ENCODE measurements around the gene RDH13.
"Not testable (repeated sequence)": the region's sequence is repeated elsewhere in the genome, so short reads cannot be mapped to it uniquely, and the experiment has no call there.

RDH13 gene

GRCh38 chr19:55044771-55045716 lies 17.9 kb downstream of the RDH13 start:
- DNase-seq (ENCODE audit: low spot score): no peak

- no peak for DNase-seq (ENCODE audit: low spot score)
Observed at GRCh38 chr19:55044286-55044685, 18.7 kb downstream of the RDH13 start.

DNA sequence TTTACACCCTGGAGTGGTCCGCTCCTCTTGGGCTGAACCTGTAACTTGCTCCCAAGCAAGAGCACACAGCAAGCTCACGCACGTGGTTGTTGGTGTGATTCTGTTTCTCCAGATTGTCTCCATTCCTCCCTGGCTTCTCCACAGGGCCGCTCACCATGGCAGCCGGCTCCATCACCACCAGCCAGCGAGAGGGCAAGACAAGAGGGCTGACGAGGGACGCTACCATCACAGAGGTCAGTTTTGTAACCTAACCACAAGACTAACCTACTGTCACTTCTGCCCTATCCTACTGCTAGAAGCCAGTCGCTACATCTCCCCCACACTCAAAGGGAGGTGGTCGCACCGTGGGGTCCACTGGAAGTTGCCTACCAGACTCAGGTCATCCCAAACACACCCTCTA lies 20.3 kb downstream of the RDH13 start:
- no peak for DNase-seq (ENCODE audit: low spot score)

- no peak for DNase-seq (ENCODE audit: low spot score)
Observed at GRCh38 chr19:55042344-55042678, 20.6 kb downstream of the RDH13 start.

DNA sequence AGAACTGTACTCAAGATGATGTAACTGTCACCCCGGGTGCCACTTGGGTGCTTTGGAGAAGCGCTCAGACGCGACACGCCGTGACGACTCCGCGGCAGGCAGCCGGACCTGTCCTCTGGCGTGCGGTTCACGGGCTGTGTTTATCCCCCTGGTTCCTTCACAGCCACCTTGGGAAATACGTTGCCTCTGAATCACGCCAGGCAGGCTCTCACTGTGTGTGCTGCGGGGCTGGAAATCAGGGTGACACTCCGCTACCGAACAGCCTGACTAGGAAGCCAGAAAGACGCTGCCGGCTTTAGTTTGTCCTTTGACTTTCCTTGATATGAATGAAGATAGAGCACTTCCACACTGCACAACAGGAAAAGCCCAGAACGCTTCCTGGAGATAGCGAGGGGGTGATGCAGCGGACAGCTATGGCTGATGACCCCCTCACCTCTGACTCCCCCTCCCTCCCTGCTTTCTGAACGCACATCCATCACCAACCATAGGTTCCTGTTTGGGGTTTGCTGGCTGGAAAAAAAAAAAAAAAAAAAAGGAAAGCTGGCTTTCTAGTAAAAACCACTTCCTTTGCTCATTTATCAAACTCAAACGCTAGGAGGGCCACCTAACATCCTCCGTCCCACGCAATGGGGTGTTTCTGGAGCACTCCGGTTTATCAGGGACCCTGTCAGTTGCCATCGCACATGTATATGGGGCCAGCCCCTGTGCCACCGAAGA lies 21.2 kb downstream of the RDH13 start:
- no peak for DNase-seq (ENCODE audit: low spot score)

DNA sequence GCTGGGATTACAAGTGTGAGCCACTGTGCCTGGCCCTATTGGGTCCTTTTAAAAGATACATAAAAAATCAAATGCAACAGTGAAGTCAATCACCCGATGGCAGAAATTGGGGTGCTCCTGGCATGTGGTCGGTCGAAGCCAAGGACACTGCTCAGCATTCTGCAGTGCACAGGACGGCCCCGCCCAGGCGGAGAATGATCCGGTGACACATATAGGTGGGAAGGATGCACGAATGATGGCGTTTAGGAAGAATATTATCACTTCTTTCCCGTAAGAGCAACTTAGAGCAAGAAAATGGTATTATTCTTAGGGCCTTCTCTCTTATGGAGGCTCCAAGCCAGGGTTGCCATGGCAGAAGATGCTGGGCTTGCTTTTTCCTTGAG lies 21.7 kb downstream of the RDH13 start:
- DNase-seq (ENCODE audit: low spot score): no peak

DNA sequence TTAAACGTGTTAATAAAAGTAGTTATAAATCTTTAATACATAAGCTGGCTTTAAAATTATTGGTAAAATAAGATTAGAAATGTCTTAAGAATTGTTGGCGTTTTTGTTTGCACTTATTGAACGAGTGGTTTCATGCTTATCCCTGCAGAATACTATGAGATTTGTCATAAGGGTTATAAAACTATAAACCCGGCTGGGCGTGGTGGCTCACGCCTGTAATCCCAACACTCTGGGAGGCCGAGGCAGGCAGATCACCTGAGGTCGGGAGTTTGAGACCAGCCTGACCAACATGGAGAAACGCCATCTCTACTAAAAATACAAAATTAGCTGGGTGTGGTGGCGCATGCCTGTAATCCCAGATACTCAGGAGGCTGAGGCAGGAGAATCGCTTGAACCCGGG lies 22.3 kb downstream of the RDH13 start:
- not testable (repeated sequence) for DNase-seq (ENCODE audit: low spot score)

DNA sequence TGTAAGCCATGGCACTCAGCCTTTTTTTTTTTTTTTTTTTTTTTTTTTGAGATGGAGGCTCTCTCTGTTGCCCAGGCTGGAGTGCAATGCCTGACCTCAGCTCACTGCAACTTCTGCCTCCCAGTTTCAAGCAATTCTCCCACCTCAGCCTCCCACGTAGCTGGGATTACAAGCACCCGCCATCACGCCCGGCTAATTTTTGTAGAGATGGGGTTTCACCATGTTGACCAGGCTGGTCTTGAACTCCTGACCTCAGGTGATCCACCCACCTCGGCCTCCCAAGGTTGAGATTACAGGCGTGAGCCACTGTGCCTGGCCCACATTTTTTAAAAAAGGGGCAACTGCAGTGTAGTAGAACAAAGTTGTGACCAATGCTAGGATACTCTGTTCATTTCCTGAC lies 25.3 kb downstream of the RDH13 start:
- not testable (repeated sequence) for DNase-seq (ENCODE audit: low spot score)

- DNase-seq (ENCODE audit: low spot score): no peak
Observed at GRCh38 chr19:55036058-55036457, 26.9 kb downstream of the RDH13 start.

DNA sequence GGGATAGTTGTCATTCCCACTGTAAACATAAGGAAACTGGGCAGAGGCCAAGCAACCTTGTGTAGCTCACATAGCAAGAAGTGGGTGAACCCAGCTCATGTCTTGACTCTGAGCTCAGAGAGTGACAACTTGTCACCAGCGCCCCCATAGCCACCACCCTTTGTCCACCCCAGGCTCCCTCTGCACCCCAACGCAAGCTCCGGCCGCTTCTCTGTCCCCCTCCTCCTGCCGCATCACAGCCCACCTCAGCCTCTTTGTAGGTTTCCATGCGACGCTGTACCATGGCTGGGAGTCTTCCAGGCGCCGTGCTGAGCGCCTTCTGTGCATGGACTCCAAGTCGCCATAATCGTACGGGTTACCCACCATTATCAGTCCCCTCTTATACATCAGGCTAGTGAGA lies 28.2 kb downstream of the RDH13 start:
- no peak for DNase-seq (ENCODE audit: low spot score)

GRCh38 chr19:55032976-55033643 lies 29.8 kb downstream of the RDH13 start:
- not testable (repeated sequence) for DNase-seq (ENCODE audit: low spot score)

DNA sequence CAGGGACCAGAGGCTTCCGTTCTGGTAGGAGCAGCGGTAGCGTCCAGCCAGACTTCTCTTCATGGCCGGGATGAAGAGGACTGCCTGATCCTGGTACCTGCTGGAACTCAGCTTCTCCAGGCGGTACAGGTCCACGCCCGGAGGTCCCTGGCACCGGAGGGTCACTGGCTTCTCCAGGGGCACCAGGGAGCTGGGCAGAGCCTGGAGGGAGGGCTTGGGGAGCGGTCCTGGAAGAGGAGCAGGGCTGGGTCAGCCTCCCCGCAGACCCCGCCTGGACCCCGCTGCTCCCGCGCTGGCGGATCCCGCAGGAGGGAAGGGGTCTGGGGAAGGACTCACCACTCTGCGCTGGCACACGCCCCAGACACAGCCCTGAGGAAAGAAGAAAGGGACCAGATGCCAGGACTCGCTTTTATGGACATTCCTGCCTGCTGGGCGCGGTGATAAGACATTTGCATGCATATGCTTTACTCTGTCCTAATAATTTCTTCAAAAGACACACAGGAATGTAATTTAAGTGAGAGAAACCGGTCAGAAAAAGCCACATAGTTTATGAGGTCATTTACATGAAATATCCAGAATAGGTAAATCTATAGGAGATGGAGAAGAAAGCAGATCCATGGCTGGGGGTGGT lies 30.7 kb downstream of the RDH13 start:
- DNase-seq (ENCODE audit: low spot score): no peak

GRCh38 chr19:55031178-55031577 lies 31.8 kb downstream of the RDH13 start:
- DNase-seq (ENCODE audit: low spot score): no peak

- DNase-seq (ENCODE audit: low spot score): no peak
Observed at GRCh38 chr19:55028757-55029156, 34.2 kb downstream of the RDH13 start.

DNA sequence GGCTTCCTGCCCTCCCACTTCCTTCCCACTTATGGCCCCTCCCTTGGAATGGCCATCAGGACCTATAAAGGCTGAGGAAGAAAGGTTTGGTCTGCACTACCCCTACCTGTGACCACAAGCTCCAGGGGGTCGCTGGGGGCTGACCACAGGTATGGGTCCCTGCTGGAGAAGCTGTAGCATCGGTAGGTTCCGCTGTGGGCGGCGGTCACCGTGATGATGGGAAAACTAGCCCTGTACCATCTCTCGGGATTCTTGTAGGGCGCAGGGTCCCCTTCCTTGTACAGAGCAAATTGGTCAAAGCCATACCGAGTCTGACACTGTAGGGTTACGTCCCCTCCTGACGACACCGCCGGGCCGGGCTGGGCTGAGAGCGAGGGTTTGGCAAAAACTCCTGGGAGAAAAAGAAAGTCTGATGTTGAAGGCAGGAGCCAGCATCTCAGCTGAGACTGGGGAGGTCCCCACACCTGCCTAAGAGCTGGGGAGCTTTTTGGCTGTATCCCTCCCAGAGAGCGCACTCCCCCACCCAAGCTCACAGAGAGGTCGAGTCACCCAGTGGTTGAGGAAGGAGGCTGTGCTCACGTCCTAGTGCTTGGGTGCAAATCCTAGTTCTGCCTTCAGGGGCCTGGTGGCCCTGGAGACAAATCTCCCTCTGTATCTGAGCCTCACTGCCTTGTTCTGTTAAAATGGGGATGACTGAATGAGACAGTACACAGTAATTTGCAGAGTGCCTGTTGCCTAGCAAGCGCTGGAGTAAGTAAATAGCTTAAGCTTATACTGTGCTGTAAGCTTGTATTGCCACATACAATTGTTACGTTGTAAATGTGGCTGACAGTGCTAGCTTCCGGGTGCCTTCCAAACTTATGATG lies 35.2 kb downstream of the RDH13 start:
- no peak for DNase-seq (ENCODE audit: low spot score)

DNA sequence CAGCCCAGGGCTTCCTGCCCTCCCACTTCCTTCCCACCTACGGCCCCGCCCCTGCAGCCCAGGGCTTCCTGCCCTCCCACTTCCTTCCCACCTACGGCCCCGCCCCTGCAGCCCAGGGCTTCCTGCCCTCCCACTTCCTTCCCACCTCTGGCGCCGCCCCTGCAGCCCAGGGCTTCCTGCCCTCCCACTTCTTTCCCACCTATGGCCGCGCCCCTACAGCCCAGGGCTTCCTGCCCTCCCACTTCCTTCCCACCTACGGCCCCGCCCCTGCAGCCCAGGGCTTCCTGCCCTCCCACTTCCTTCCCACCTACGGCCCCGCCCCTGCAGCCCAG lies 35.8 kb downstream of the RDH13 start:
- not testable (repeated sequence) for DNase-seq (ENCODE audit: low spot score)

DNA sequence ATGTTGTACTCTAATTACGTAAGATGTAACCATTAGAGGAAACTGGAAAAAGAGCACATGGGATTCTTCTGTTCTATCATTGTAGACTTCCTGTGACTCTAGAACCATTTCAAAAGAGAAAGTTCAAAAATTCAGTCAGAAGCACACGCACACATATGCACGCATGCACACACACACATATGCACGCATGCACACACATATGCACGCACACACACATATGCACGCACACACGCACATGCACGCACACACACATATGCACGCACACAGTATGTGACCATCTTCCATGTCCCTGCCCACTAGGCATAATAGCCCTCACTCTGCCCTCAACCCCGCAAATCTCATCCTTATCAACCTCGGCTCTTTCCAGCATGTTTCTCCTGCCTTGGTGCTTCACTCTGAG lies 38.8 kb downstream of the RDH13 start:
- DNase-seq (ENCODE audit: low spot score): no peak

DNA sequence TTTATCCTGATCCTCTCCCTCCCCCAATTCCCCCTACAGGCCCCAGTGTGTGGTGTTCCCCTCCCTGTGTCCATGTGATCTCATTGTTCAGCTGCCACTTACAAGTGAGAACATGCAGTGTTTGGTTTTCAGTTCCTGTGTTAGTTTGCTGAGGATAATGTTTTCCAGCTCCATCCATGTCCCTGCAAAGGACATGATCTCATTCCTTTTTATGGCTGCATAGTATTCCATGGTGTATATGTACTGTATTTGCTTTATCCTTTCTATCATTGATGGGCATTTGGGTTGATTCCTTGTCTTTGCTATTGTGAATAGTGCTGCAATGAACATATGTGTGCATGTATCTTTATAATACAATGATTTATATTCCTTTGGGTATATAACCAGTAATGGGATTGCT lies 42.6 kb downstream of the RDH13 start:
- DNase-seq (ENCODE audit: low spot score): not testable (repeated sequence)

DNA sequence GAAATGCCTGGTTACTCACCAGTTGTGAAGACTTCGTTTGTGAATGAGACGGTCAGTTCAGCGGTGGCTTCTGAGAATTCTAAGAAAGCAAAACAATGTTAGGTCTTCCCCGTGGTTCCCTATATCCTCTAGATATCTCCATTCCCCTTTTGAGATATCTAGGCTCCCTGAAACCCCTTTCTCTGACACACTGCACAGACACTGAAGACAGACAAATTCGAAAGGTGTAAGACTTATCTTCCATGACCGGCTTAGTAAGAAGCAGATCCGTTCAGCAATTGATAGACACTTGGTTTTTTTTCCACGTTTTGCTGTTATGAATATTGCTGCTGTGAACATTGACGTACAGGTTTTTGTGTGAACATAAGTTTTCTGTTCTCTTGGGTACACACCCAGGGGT lies 44.3 kb downstream of the RDH13 start:
- no peak for DNase-seq (ENCODE audit: low spot score)

DNA sequence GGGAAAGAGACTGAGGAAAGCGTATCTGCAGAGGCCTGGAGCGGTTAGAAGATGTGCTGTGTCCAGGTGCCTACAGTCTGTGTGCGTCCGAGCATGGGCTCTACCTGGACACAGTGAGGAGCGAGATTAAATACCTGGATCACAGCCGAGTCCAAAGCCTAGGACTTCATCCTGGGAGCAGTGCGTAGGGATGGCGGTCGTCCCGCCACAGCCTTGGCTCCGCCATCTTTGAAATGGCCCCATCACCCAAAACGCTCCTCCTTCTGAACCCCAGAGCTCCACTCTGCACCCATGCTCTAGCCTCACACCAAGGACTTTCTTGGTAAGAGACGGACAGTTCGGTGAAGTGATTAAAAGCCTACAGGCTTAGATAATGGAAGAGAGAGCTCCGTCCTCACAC lies 44.7 kb downstream of the RDH13 start:
- DNase-seq (ENCODE audit: low spot score): no peak

GRCh38 chr19:55016017-55016416 lies 46.9 kb downstream of the RDH13 start:
- DNase-seq (ENCODE audit: low spot score): no peak

GRCh38 chr19:55015126-55015525 lies 47.8 kb downstream of the RDH13 start:
- DNase-seq (ENCODE audit: low spot score): no peak
